DMS153 treated with DMSO at 0.1 percent for 48 hours (cell line): ENCODE data around the gene UGT2B28.
"Not testable (repeated sequence)": the region's sequence is repeated elsewhere in the genome, so short reads cannot be mapped to it uniquely, and the experiment has no call there.

ENCODE experiments used
- DNase-seq: peaks from one replicate; lab custom pipeline; 2025; ENCODE audit not compliant: unreplicated experiment; lab: John Stamatoyannopoulos, UW

Gene UGT2B28

GRCh38 chr4:69280081-69280480 is at the start of gene UGT2B28:
Gene UGT2B28, plus strand, starts transcription at chr4:69280475. Its CDS starts 26 bp downstream, at chr4:69280501.
- not testable (repeated sequence) for DNase-seq

GRCh38 chr4:69239092-69239491 is 41.2 kb upstream of the UGT2B28 start:
- DNase-seq, result no peak

DNA sequence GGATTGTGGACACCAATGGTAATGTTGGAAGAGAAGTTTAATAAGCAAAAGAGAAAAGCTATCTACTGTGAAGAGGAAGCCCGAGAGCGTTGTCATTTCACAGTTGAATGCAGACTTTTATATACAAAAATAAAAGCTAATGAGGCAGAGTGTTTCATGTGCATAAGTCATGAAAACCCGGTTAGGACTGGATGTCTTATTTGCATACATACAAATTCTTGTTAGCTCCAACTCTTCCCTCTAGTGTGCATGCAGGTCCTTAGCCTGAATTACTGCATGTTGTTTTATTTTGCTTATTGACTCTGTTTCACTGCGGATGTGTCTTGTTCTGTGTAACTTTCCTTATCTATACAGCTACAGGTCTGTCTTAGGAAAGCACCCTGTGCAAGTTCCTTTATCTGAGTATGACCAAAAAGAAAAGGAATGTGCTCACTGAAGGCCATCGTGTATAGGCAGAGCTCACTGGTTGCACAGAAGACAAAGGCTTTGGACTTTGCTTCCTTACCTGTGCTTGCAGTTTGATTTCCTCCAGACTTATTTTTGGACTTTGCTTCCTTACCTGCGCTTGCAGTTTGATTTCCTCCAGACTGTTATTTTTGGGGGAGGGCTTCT is 40.6 kb upstream of the UGT2B28 start:
- no peak for DNase-seq

GRCh38 chr4:69240787-69241186 is 39.5 kb upstream of the UGT2B28 start:
- DNase-seq, result not testable (repeated sequence)

GRCh38 chr4:69241746-69242145 is 38.5 kb upstream of the UGT2B28 start:
- not testable (repeated sequence) for DNase-seq

GRCh38 chr4:69242562-69243240 is 37.6 kb upstream of the UGT2B28 start:
- DNase-seq, result not testable (repeated sequence)

DNA sequence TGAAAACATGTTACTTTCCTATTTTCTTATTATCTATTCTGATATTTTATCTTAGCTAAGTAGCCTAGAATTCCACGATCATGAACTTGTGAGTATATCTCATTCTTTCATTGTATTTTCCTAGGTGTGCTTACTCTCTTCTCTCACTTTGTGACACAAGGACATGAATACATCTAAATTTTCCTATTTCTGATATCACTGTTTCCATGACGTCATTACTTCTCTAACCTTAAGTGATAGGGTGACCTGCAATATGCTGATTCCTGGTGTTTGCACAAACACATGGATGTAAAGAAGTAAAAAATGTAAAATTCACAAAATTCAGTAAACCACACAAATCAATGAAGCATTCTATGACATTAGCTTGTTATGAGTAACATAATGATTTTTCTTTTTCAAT is 29.4 kb upstream of the UGT2B28 start:
- DNase-seq, result not testable (repeated sequence)

DNA sequence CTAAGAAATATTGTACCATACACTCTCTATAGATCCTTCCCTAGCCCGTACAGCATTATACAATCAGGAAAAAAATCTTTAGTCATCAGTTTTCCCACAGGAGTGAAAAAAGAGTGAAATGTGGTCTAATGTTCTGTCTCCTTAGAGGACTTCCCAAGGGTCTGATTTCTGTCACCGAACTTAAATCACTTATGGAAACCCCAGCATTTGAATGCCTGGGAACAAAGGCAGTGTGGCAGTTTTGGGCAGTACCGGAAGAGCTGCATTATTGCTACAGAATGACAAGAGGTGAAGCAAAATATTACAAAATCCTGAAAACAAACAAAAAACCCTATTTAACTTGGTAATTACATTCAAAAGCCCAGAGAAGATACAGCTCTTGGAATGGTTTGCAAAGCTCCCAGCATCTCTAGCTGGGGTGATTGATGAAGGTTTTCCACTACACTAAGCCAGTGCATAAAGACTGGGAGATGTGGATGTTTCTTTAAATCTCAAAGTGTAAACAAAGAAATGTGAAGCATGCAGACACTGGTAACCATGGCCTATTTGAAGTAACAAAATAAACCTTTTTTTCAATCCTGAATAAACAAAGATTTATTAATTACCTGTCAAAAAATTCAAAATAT is 27.0 kb upstream of the UGT2B28 start:
- DNase-seq, result not testable (repeated sequence)

GRCh38 chr4:69268612-69269011 is 11.7 kb upstream of the UGT2B28 start:
- DNase-seq, result not testable (repeated sequence)

DNA sequence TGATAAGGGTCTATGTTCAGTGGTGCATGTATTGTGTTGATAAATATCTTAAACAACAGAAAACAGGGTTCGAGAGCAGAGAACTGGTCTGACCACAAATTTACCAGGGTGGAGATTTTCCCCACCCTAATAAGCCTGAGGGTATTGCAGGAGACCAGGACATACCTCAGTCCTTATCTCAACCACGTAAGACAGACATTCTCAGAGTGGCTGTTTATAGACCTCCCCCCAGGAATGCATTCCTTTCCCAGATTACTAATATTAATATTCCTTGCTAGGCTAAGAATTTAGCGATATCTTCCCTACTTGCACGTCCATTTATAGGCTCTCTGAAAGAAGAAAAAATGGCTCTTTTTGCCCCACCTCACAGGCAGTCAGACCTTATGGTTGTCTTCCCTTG is 16.1 kb downstream of the UGT2B28 start:
- not testable (repeated sequence) for DNase-seq

DNA sequence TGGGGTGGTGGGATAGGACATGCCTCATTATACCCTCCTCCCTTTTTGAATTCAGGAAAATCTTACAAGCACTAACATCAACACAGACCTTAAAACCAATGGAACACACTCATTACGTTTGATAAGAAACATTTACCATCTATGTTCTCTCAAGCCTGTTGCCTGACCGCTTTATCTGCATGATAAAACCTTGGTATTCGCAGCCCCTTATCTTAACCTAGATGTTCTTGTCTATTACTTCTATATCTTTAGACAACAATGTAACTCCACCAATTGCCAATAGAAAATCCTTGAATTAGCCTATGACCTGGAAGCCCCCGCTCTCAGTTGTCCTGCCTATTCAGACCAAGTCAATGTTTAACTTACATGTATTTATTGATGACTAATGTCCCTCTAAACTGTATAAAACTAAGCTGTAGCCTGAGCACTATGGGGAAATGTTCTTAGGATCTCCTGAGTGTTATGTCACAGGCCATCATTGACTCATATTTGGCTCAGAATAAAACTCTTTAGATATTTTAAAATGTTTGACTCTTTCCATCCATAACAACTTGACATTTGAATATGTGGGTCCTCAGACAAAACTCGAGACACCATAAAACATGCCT is 28.3 kb downstream of the UGT2B28 start:
- DNase-seq, result not testable (repeated sequence)

- DNase-seq, result not testable (repeated sequence)
These were observed 29.3 kb downstream of the UGT2B28 start for GRCh38 chr4:69309549-69310076.

DNA sequence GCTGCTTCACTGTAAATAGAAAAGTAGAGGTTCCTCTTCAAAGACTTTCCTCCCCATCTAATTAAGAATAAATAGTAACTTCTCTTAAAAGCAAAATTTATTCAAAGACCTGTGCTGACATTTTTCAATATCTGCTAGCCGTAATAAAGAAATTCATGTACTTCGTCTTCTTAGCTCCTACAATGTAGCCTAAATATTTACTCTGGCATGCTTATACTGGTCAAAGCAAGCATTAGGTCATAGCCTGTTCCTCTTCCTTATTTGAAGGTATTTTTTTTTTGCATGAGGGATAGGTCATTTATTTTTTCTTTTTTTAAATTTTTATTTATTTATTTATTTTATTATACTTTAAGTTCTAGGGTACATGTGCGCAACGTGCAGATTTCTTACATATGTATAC is 30.0 kb downstream of the UGT2B28 start:
- DNase-seq, result not testable (repeated sequence)

DNA sequence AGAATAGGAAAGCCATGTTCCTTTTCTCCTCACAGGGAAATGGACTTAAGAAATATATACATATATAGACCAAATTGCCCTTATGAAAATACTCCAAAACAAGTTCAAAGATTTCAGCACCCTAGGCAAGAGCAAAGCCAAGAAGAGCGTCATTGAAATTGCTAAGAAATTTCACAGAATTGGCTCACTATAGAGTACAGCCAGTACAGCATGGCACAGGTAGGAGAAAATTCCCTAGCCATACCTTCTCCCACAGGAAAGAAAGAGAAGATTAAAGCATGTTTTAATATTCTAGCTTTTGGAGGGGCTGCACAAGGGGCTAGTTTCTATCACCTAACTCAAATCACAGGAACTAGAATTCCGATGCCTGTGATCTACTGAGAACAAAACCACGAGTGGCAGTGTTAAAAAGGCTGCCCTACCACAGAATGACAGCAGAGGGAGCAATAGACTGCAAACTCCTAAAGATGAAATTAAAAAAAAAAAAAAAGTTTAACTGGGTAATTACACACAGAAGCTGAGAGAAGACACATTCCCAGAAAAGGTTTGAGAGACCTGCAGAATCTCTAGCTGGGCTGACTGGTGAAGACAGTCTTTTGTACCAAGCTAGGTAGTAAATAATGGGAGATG is 37.5 kb downstream of the UGT2B28 start:
- peak; percentile 44 for DNase-seq

- DNase-seq, result peak; percentile 31
These were observed 41.0 kb downstream of the UGT2B28 start for GRCh38 chr4:69321153-69321729.

- no peak for DNase-seq
These were observed 41.8 kb downstream of the UGT2B28 start for GRCh38 chr4:69322055-69322454.

DNA sequence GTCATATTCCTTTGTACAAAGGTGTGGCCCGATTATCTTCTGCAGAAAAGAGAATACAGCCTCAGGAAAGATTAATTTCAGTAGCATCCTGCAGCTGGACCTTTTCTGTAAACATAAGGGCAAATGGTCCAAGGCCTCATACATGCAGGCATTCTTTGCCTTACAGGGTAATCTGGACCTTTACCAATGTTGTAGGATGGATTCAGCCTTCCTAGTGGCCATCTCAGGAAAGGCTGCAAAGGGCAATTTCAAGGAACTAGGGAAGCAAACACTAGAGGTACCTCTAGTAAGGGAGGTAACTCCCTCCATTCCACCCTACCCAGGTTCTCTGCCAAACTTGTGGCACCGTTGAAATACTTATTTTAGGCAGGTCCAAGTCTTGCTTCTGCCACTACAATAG is 43.0 kb downstream of the UGT2B28 start:
- no peak for DNase-seq

GRCh38 chr4:69330345-69331047 is 50.2 kb downstream of the UGT2B28 start:
- DNase-seq, result no peak

- not testable (repeated sequence) for DNase-seq
These were observed 51.0 kb downstream of the UGT2B28 start for GRCh38 chr4:69331304-69331703.

DNA sequence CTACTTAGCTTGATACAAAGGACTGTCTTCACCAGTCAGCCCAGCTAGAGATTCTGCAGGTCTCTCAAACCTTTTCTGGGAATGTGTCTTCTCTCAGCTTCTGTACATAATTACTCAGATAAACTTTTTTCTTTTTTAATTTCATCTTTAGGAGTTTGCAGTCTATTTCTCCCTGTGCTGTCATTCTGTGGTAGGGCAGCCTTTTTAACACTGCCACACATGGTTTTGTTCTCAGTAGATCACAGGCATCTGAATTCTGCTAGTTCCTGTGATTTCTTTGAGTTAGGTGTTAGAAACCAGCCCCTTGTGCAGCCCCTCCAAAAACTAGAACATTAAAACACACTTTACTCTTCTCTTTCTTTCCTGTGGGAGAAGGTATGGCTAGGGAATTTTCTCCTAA is 55.2 kb downstream of the UGT2B28 start:
- DNase-seq, result not testable (repeated sequence)
